Progenitor cell of endocrine pancreas (in vitro differentiated cells): ENCODE results near the gene WTAP. TPM values are rescaled to one million over a fixed set of nuclear protein-coding genes. Genes with fewer than 3 reads are reported as not detected.
"Not testable (repeated sequence)": the region's sequence is repeated elsewhere in the genome, so short reads cannot be mapped to it uniquely, and the experiment has no call there.

ENCODE experiments used
- DNase-seq: peaks from one replicate; pipeline ENCODE4 v3.0.0; 2021; ENCODE audit warnings: low spot score; ENCODE audit not compliant: unreplicated experiment
- H3K27ac Mint-ChIP-seq: 2 replicates; pipeline ENCODE4 v1.8.0; 2021; ENCODE audit warnings: mild to moderate bottlenecking, moderate library complexity, mixed read lengths
- H3K27me3 Mint-ChIP-seq: 2 replicates; pipeline ENCODE4 v1.8.0; 2021; ENCODE audit warnings: mixed read lengths
- H3K36me3 Mint-ChIP-seq: 2 replicates; pipeline ENCODE4 v1.8.0; 2022; ENCODE audit warnings: mixed read lengths; ENCODE audit not compliant: insufficient read depth
- H3K4me1 Mint-ChIP-seq: 2 replicates; pipeline ENCODE4 v1.8.0; 2021; ENCODE audit warnings: low read depth, mixed read lengths
- H3K4me3 Mint-ChIP-seq: 2 replicates; pipeline ENCODE4 v1.8.0; 2021; ENCODE audit warnings: low read depth, mild to moderate bottlenecking, moderate library complexity, mixed read lengths
- H3K9me3 Mint-ChIP-seq: 2 replicates; pipeline ENCODE4 v1.8.0; 2021; ENCODE audit warnings: low read depth, mixed read lengths
- CTCF ChIP-seq: fragments of 200-600 bp; sonication (generic); IDR thresholded peaks from one replicate; pipeline ENCODE4 v1.5.0; 2021; ENCODE audit warnings: antibody characterized with exemption, mild to moderate bottlenecking; ENCODE audit not compliant: unreplicated experiment
- total RNA-seq: library from RNA; stranded (reverse); gene quantifications from 2 replicates; pipeline ENCODE4 v1.2.1, GENCODE V29; 2021

Gene WTAP
- total RNA-seq, 1 donor from 2014 or later = 126 TPM

GRCh38 chr6:159790956-159791598 lies 63.8 kb downstream of the WTAP start:
- peaks cover 31% of the 10 kb centered on the region for H3K4me1 Mint-ChIP-seq
- no peaks in the 10 kb centered on the region for H3K9me3 Mint-ChIP-seq
- no peaks in the 10 kb centered on the region for H3K27me3 Mint-ChIP-seq
- H3K36me3 Mint-ChIP-seq = peaks cover 17% of the 10 kb centered on the region
- H3K27ac Mint-ChIP-seq = peak overlapping the region; percentile 99
- no peak for DNase-seq
- peak overlapping the region; percentile 99 for H3K4me3 Mint-ChIP-seq
- TF ChIP-seq CTCF = no peak

- not testable (repeated sequence) for H3K4me3 Mint-ChIP-seq, H3K27ac Mint-ChIP-seq, H3K9me3 Mint-ChIP-seq, DNase-seq, H3K27me3 Mint-ChIP-seq
- H3K36me3 Mint-ChIP-seq = peaks cover 15% of the 10 kb centered on the region
- H3K4me1 Mint-ChIP-seq = peaks cover 16% of the 10 kb centered on the region
These were observed 67.7 kb downstream of the WTAP start for GRCh38 chr6:159794976-159795375.

DNA sequence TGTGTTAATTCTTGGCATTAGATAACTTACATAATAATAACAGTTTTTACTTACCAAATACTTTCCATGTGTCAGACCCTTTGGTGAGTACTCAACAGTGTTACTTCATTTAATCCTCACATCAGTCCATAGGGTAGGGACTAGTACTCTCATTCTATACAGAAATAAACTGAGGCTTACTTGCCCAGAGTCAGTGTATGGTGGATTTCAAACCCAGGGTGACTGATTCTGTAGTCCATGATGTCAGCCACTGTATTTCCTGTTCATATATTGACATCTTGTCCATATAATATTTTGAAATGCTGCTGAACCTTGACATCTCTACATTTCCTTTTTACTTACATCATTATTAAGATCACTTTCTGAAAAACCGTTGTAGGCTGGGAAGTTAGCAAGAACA lies 70.2 kb downstream of the WTAP start:
- no peak overlapping the region for H3K4me3 Mint-ChIP-seq
- H3K4me1 Mint-ChIP-seq = peaks cover 2% of the 10 kb centered on the region
- H3K36me3 Mint-ChIP-seq = peaks cover 12% of the 10 kb centered on the region
- no peak for TF ChIP-seq CTCF
- H3K27me3 Mint-ChIP-seq = no peaks in the 10 kb centered on the region
- no peak for DNase-seq
- no peaks in the 10 kb centered on the region for H3K9me3 Mint-ChIP-seq
- no peak overlapping the region for H3K27ac Mint-ChIP-seq

DNA sequence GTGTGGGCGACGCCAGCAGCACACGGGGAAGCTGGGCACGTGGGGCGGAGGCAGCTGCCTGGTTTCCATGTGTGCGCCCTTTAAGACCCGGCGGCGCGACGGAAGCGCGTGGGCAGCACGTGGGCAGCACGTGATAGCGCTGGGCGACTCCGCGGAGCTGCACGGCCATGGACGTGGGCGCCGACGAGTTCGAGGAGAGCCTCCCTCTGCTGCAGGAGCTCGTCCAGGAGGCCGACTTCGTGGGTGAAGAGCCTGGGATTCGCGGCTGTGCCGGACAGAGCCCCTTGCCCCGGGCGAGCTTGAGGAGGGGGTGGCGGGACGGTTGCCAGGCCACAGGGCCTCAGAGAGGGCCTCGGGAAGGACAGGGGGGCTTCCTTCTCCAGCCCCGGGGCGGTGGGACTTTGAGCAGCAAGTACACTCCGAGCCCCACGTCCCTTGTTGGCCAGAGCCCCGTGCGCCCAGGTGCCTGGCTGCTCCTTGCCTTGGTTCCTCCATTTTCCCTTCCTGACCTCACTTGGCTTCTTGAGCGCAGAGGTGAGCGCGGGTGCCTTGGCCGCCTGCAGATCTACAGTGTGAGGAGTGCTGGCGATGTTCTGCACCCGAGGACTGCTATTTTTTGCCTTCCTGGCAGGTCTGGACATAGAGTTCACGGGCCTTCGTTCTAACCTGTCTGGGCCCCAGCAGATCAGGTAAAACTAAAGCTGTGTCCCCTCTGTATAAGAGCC lies 73.0 kb downstream of the WTAP start, which contains the start of gene PNLDC1:
TSS of gene PNLDC1 (plus strand) at position 136 of the 725 bp plus-strand sequence. CDS start at position 168, 32 bp downstream.
- peaks cover 8% of the 10 kb centered on the region for H3K27me3 Mint-ChIP-seq
- H3K4me1 Mint-ChIP-seq = no peaks in the 10 kb centered on the region
- H3K27ac Mint-ChIP-seq = peak within 1 kb of the TSS; percentile 49
- H3K36me3 Mint-ChIP-seq = peaks cover 9% of the 10 kb centered on the region
- no peak for DNase-seq
- H3K9me3 Mint-ChIP-seq = no peaks in the 10 kb centered on the region
- no peak within 1 kb of the TSS for H3K4me3 Mint-ChIP-seq
- no peak for TF ChIP-seq CTCF

GRCh38 chr6:159801935-159802334 lies 74.6 kb downstream of the WTAP start:
- TF ChIP-seq CTCF = no peak
- no peaks in the 10 kb centered on the region for H3K4me1 Mint-ChIP-seq
- no peaks in the 10 kb centered on the region for H3K9me3 Mint-ChIP-seq
- H3K27me3 Mint-ChIP-seq = peaks cover 9% of the 10 kb centered on the region
- DNase-seq = no peak
- H3K27ac Mint-ChIP-seq = no peak overlapping the region
- no peak overlapping the region for H3K4me3 Mint-ChIP-seq
- H3K36me3 Mint-ChIP-seq = peaks cover 9% of the 10 kb centered on the region

DNA sequence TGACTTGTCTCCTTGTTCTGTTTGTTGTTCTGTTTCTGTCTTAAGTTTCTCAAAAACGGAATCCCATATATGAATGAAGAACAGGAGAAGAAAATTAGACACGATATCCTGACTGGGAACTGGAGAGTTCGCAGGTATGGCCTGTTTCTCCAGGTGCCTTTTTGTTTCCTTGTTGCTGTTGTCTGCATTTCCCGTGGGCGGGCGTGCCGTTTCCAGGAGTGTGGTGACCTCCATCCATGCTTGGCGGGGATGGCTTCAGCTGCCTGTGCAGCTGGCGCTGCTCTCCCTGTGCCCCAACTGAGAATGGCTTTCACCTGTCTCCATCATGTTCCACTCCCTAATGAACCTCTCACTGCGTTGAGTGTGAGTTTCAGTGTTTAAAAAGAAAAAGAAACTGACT lies 77.2 kb downstream of the WTAP start:
- no peaks in the 10 kb centered on the region for H3K9me3 Mint-ChIP-seq
- peaks cover 9% of the 10 kb centered on the region for H3K27me3 Mint-ChIP-seq
- TF ChIP-seq CTCF = no peak
- DNase-seq = no peak
- H3K27ac Mint-ChIP-seq = no peak overlapping the region
- H3K4me1 Mint-ChIP-seq = peaks cover 11% of the 10 kb centered on the region
- peaks cover 1% of the 10 kb centered on the region for H3K36me3 Mint-ChIP-seq
- H3K4me3 Mint-ChIP-seq = no peak overlapping the region
